Measurements from ENCODE around the gene LPCAT2. TPM values are rescaled to one million over a fixed set of nuclear protein-coding genes. Genes with fewer than 3 reads are reported as not detected.

Gene LPCAT2
- total RNA-seq, 1 experiment from 2014 or later: 62.1 TPM

GRCh38 chr16:55565086-55565485 is 56.2 kb downstream of the LPCAT2 start:
- no TSS peak for BruUV-seq (replicated peaks)
- in situ Hi-C loops (cut with HindIII; ENCODE audit: low pct_unique_long_range_greater_than_20kb, low sequenced_read_pairs) (no loop called here), intact Hi-C loops (cut with micrococcal nuclease; ENCODE audit: unreplicated experiment) (no loop called here)
- Histone ChIP-seq H3K27me3 (ENCODE audit: control insufficient read depth, insufficient read depth, low read length) (no peaks in the 10 kb centered on the region), H3K36me3 (ENCODE audit: control insufficient read depth, insufficient read depth, low read length) (no peaks in the 10 kb centered on the region), H3K4me3 (ENCODE audit: low read depth in 2 of 2, low read length in 2 of 2) (no peak overlapping the region), H3K9me3 (ENCODE audit: control insufficient read depth, insufficient read depth, low read depth, low read length) (no peaks in the 10 kb centered on the region), H3K27ac (ENCODE audit: low read length) (no peak overlapping the region), H3K4me1 (ENCODE audit: control insufficient read depth, insufficient read depth, low read length) (no peaks in the 10 kb centered on the region)
- no peak for DNase-seq (ENCODE audit: low read depth, low spot score)
- no peak for TF ChIP-seq POLR2AphosphoS5 (IDR thresholded peaks at IDR 0.05; ENCODE audit: low read depth, low read length)
- no peak for TF ChIP-seq SIN3A (IDR thresholded peaks at IDR 0.05; ENCODE audit: borderline replicate concordance, insufficient read depth, low read depth, low read length)
- ChIA-PET CTCF (no interaction called here), POLR2A (no interaction called here)
- no peak for ATAC-seq

DNA sequence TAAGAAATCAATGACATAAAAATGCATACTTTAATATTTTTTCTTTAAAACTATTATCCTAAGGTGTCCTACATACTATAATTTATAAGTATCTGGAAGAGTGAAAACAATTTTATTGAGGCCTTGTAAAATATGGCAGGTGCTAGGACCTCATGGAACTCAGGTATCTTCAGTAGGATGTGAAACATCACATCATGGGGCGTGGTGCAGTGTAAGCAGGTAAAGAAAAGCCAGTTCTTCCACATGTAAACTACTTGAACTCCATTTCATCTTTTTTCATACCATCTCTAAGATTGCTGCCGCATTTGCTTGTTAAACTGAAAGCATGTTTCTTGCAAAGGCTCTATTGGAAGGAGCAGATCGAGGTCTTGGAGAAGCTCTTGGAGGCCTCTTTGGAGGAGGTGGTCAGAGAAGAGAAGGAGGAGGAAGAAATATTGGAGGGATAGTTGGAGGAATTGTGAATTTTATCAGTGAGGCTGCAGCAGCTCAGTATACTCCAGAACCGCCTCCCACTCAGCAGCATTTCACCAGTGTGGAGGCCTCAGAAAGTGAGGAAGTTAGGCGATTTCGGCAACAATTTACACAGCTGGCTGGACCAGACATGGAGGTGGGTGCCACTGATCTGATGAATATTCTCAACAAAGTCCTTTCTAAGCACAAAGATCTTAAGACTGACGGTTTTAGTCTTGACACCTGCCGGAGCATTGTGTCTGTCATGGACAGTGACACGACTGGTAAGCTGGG is 57.7 kb downstream of the LPCAT2 start, which contains the start of gene CAPNS2:
Gene CAPNS2, plus strand, starts transcription at position 253 of the 744 bp plus-strand sequence. Its CDS starts 73 bp downstream, at position 326.
- no peak for TF ChIP-seq POLR2AphosphoS5 (IDR thresholded peaks at IDR 0.05; ENCODE audit: low read depth, low read length)
- intact Hi-C loops (cut with micrococcal nuclease; ENCODE audit: unreplicated experiment): no loop called here
- ChIA-PET POLR2A (no interaction called here), CTCF (no interaction called here)
- no peaks in the 10 kb centered on the region for H3K4me1 ChIP-seq (ENCODE audit: control insufficient read depth, insufficient read depth, low read length)
- no TSS peak for BruUV-seq (replicated peaks)
- no peaks in the 10 kb centered on the region for H3K27me3 ChIP-seq (ENCODE audit: control insufficient read depth, insufficient read depth, low read length)
- no peak within 1 kb of the TSS for H3K4me3 ChIP-seq (ENCODE audit: low read depth in 2 of 2, low read length in 2 of 2)
- ATAC-seq (no peak), DNase-seq (ENCODE audit: low read depth, low spot score) (no peak)
- in situ Hi-C loops (cut with HindIII; ENCODE audit: low pct_unique_long_range_greater_than_20kb, low sequenced_read_pairs): no loop called here
- H3K9me3 ChIP-seq (ENCODE audit: control insufficient read depth, insufficient read depth, low read depth, low read length): no peaks in the 10 kb centered on the region
- H3K36me3 ChIP-seq (ENCODE audit: control insufficient read depth, insufficient read depth, low read length): no peaks in the 10 kb centered on the region
- H3K27ac ChIP-seq (ENCODE audit: low read length): no peak within 1 kb of the TSS

DNA sequence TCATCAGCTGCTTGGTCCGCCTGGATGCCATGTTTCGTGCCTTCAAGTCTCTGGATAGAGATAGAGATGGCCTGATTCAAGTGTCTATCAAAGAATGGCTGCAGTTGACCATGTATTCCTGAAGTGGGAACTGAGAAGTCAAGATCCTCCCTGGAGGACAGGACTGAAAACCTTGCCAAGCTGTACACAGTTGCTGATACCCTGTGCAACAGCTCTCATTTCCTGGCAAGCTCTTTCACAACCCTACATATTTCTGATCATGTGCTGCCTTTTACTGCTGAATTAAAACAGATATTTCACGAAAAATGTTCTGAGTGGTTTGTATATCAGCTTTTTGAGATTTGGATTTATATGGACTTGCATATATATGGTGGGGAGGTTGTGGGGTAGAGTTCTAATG is 58.5 kb downstream of the LPCAT2 start:
- DNase-seq (ENCODE audit: low read depth, low spot score) (no peak), ATAC-seq (no peak)
- no peaks in the 10 kb centered on the region for H3K9me3 ChIP-seq (ENCODE audit: control insufficient read depth, insufficient read depth, low read depth, low read length)
- in situ Hi-C loops (cut with HindIII; ENCODE audit: low pct_unique_long_range_greater_than_20kb, low sequenced_read_pairs): no loop called here
- TF ChIP-seq, protein P1, sequence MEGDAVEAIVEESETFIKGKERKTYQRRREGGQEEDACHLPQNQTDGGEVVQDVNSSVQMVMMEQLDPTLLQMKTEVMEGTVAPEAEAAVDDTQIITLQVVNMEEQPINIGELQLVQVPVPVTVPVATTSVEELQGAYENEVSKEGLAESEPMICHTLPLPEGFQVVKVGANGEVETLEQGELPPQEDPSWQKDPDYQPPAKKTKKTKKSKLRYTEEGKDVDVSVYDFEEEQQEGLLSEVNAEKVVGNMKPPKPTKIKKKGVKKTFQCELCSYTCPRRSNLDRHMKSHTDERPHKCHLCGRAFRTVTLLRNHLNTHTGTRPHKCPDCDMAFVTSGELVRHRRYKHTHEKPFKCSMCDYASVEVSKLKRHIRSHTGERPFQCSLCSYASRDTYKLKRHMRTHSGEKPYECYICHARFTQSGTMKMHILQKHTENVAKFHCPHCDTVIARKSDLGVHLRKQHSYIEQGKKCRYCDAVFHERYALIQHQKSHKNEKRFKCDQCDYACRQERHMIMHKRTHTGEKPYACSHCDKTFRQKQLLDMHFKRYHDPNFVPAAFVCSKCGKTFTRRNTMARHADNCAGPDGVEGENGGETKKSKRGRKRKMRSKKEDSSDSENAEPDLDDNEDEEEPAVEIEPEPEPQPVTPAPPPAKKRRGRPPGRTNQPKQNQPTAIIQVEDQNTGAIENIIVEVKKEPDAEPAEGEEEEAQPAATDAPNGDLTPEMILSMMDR (IDR thresholded peaks at IDR 0.05): no peak
- TF ChIP-seq POLR2AphosphoS5 (IDR thresholded peaks at IDR 0.05; ENCODE audit: low read depth, low read length): no peak
- no peak for TF ChIP-seq SIN3A (IDR thresholded peaks at IDR 0.05; ENCODE audit: borderline replicate concordance, insufficient read depth, low read depth, low read length)
- TF ChIP-seq TCF7L2 (IDR thresholded peaks at IDR 0.05; ENCODE audit: low read depth, low read length): no peak
- TF ChIP-seq, protein P2, sequence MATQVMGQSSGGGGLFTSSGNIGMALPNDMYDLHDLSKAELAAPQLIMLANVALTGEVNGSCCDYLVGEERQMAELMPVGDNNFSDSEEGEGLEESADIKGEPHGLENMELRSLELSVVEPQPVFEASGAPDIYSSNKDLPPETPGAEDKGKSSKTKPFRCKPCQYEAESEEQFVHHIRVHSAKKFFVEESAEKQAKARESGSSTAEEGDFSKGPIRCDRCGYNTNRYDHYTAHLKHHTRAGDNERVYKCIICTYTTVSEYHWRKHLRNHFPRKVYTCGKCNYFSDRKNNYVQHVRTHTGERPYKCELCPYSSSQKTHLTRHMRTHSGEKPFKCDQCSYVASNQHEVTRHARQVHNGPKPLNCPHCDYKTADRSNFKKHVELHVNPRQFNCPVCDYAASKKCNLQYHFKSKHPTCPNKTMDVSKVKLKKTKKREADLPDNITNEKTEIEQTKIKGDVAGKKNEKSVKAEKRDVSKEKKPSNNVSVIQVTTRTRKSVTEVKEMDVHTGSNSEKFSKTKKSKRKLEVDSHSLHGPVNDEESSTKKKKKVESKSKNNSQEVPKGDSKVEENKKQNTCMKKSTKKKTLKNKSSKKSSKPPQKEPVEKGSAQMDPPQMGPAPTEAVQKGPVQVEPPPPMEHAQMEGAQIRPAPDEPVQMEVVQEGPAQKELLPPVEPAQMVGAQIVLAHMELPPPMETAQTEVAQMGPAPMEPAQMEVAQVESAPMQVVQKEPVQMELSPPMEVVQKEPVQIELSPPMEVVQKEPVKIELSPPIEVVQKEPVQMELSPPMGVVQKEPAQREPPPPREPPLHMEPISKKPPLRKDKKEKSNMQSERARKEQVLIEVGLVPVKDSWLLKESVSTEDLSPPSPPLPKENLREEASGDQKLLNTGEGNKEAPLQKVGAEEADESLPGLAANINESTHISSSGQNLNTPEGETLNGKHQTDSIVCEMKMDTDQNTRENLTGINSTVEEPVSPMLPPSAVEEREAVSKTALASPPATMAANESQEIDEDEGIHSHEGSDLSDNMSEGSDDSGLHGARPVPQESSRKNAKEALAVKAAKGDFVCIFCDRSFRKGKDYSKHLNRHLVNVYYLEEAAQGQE (IDR thresholded peaks at IDR 0.05; ENCODE audit: insufficient read depth in 1 of 2, low read depth in 2 of 2, low read length in 1 of 2): no peak
- no peak overlapping the region for H3K4me3 ChIP-seq (ENCODE audit: low read depth in 2 of 2, low read length in 2 of 2)
- intact Hi-C loops (cut with micrococcal nuclease; ENCODE audit: unreplicated experiment): no loop called here
- CTCF ChIA-PET: no interaction called here
- H3K4me1 ChIP-seq (ENCODE audit: control insufficient read depth, insufficient read depth, low read length): no peaks in the 10 kb centered on the region
- no TSS peak for BruUV-seq (replicated peaks)
- no peaks in the 10 kb centered on the region for H3K27me3 ChIP-seq (ENCODE audit: control insufficient read depth, insufficient read depth, low read length)
- H3K36me3 ChIP-seq (ENCODE audit: control insufficient read depth, insufficient read depth, low read length): no peaks in the 10 kb centered on the region
- H3K27ac ChIP-seq (ENCODE audit: low read length): no peak overlapping the region
- POLR2A ChIA-PET: no interaction called here

All from Panc1 (cell line).